ENCODE measurements around the gene ZNF248. TPM values are rescaled to one million over a fixed set of nuclear protein-coding genes. Genes with fewer than 3 reads are reported as not detected.

Gene ZNF248
- total RNA-seq, 1 donor from 2014 or later, result 15.1 TPM

- Histone ChIP-seq H3K9me3 (replicated peaks) (peaks cover 3% of the 10 kb centered on the region), H3K27me3 (ENCODE audit: low read depth) (no peaks in the 10 kb centered on the region), H3K27ac (replicated peaks) (no peak overlapping the region), H3K36me3 (no peaks in the 10 kb centered on the region), H3K4me3 (no peak overlapping the region), H3K4me1 (peaks cover 4% of the 10 kb centered on the region)
- DNase-seq, result no peak
- no peak for TF ChIP-seq CTCF (IDR thresholded peaks at IDR 0.05; ENCODE audit: borderline replicate concordance)
- intact Hi-C loops (cut with micrococcal nuclease), result no loop called here
Observed at GRCh38 chr10:37801557-37801956, 55.9 kb downstream of the ZNF248 start.

- no peak overlapping the region for H3K4me3 ChIP-seq
- no peak for TF ChIP-seq CTCF (IDR thresholded peaks at IDR 0.05; ENCODE audit: borderline replicate concordance)
- no peaks in the 10 kb centered on the region for H3K27me3 ChIP-seq (ENCODE audit: low read depth)
- intact Hi-C loops (cut with micrococcal nuclease), result no loop called here
- peaks cover 58% of the 10 kb centered on the region for H3K9me3 ChIP-seq (replicated peaks)
- no peaks in the 10 kb centered on the region for H3K4me1 ChIP-seq
- peaks cover 23% of the 10 kb centered on the region for H3K36me3 ChIP-seq
- DNase-seq, result no peak
- no peak overlapping the region for H3K27ac ChIP-seq (replicated peaks)
Observed at GRCh38 chr10:37794305-37794976, 63.0 kb downstream of the ZNF248 start.

GRCh38 chr10:37789590-37789989 is 67.8 kb downstream of the ZNF248 start:
- H3K36me3 ChIP-seq, result peaks cover 5% of the 10 kb centered on the region
- peaks cover 61% of the 10 kb centered on the region for H3K9me3 ChIP-seq (replicated peaks)
- no peaks in the 10 kb centered on the region for H3K27me3 ChIP-seq (ENCODE audit: low read depth)
- H3K4me1 ChIP-seq, result no peaks in the 10 kb centered on the region
- no peak overlapping the region for H3K4me3 ChIP-seq
- intact Hi-C loops (cut with micrococcal nuclease), result no loop called here
- no peak overlapping the region for H3K27ac ChIP-seq (replicated peaks)
- no peak for DNase-seq
- no peak for TF ChIP-seq CTCF (IDR thresholded peaks at IDR 0.05; ENCODE audit: borderline replicate concordance)

- intact Hi-C loops (cut with micrococcal nuclease), result no loop called here
- no peaks in the 10 kb centered on the region for H3K27me3 ChIP-seq (ENCODE audit: low read depth)
- no peak for DNase-seq
- TF ChIP-seq CTCF (IDR thresholded peaks at IDR 0.05; ENCODE audit: borderline replicate concordance), result no peak
- no peaks in the 10 kb centered on the region for H3K36me3 ChIP-seq
- no peaks in the 10 kb centered on the region for H3K4me1 ChIP-seq
- no peak overlapping the region for H3K27ac ChIP-seq (replicated peaks)
- peaks cover 65% of the 10 kb centered on the region for H3K9me3 ChIP-seq (replicated peaks)
- H3K4me3 ChIP-seq, result no peak overlapping the region
Observed at GRCh38 chr10:37784678-37785077, 72.7 kb downstream of the ZNF248 start.

GRCh38 chr10:37780536-37780935 is 76.9 kb downstream of the ZNF248 start:
- no peaks in the 10 kb centered on the region for H3K4me1 ChIP-seq
- no peak overlapping the region for H3K27ac ChIP-seq (replicated peaks)
- peaks cover 46% of the 10 kb centered on the region for H3K9me3 ChIP-seq (replicated peaks)
- no peaks in the 10 kb centered on the region for H3K27me3 ChIP-seq (ENCODE audit: low read depth)
- no peak for TF ChIP-seq CTCF (IDR thresholded peaks at IDR 0.05; ENCODE audit: borderline replicate concordance)
- no peaks in the 10 kb centered on the region for H3K36me3 ChIP-seq
- DNase-seq, result no peak
- no peak overlapping the region for H3K4me3 ChIP-seq
- intact Hi-C loops (cut with micrococcal nuclease), result no loop called here
